PC-3 (cell line): Measurements from ENCODE around the gene GALNT14. TPM values are rescaled to one million over a fixed set of nuclear protein-coding genes. Genes with fewer than 3 reads are reported as not detected.

Experiments
- ATAC-seq: fragments of 200-7000 bp; cut with Tn5 transposase; 2 replicates; pipeline ENCODE4 v1.9.1; 2020; ENCODE audit warnings: mild to moderate bottlenecking, moderate library complexity
- BruUV-seq: library from RNA; stranded (reverse); fragments of 400-500 nt; replicated peaks from 2 replicates; lab custom pipeline; 2021; lab: Mats Ljungman, UMichigan
- CTCF ChIA-PET: fragments of 300-600 bp; sonication (Branson Sonifier 250); formaldehyde crosslinking; loops from one replicate; lab custom pipeline; 2022; ENCODE audit warnings: antibody characterized with exemption; lab: Charles Lee
- POLR2A ChIA-PET: fragments of 300-600 bp; sonication (Branson Sonifier 250); formaldehyde crosslinking; loops from one replicate; lab custom pipeline; 2022; ENCODE audit warnings: antibody characterized with exemption; ENCODE audit not compliant: unreplicated experiment; lab: Charles Lee
- DNase-seq: peaks from one replicate; pipeline ENCODE4 v3.0.0-alpha.2; 2015
- H2AFZ ChIP-seq: fragments of 300-600 bp; sonication (generic); 2 replicates; pipeline ENCODE4 v1.6.0; 2016; ENCODE audit warnings: antibody characterized with exemption, low read length
- H3F3A ChIP-seq: fragments of 300-600 bp; sonication (generic); one replicate; pipeline ENCODE4 v1.6.0; 2017; ENCODE audit warnings: antibody characterized with exemption, low read length, control low read depth, mild to moderate bottlenecking; ENCODE audit not compliant: unreplicated experiment
- H3K27ac ChIP-seq: fragments of 300-600 bp; sonication (generic); 2 replicates; pipeline ENCODE4 v1.5.1; 2016; ENCODE audit warnings: mild to moderate bottlenecking, low read length
- H3K27me3 ChIP-seq: fragments of 300-600 bp; sonication (generic); 2 replicates; pipeline ENCODE4 v1.6.1; 2016; ENCODE audit warnings: low read length, mixed read lengths
- H3K36me3 ChIP-seq: fragments of 300-600 bp; sonication (generic); 2 replicates; pipeline ENCODE4 v1.6.1; 2016; ENCODE audit warnings: low read depth, mixed run types, low read length, mixed read lengths
- H3K4me1 ChIP-seq: fragments of 300-600 bp; sonication (generic); 2 replicates; pipeline ENCODE4 v1.5.1; 2016; ENCODE audit warnings: low read length; ENCODE audit not compliant: insufficient read depth
- H3K4me2 ChIP-seq: fragments of 300-600 bp; sonication (generic); 2 replicates; pipeline ENCODE4 v1.6.0; 2016; ENCODE audit warnings: low read length
- H3K4me3 ChIP-seq: fragments of 300-600 bp; sonication (generic); 2 replicates; pipeline ENCODE4 v1.5.1; 2016; ENCODE audit warnings: mild to moderate bottlenecking, low read length, mixed read lengths
- H3K79me2 ChIP-seq: fragments of 300-600 bp; sonication (generic); 2 replicates; pipeline ENCODE4 v1.6.1; 2017; ENCODE audit warnings: low read length, mixed read lengths
- H3K9ac ChIP-seq: fragments of 300-600 bp; sonication (generic); 2 replicates; pipeline ENCODE4 v1.6.0; 2016; ENCODE audit warnings: mild to moderate bottlenecking, low read length
- H3K9me2 ChIP-seq: fragments of 300-600 bp; sonication (generic); replicated peaks from 2 replicates; pipeline ENCODE4 v1.6.1; 2016; ENCODE audit warnings: mixed run types, low read length, mixed read lengths
- H3K9me3 ChIP-seq: fragments of 300-600 bp; sonication (generic); 2 replicates; pipeline ENCODE4 v1.6.1; 2016; ENCODE audit warnings: low read length, mixed read lengths
- H4K20me1 ChIP-seq: fragments of 300-600 bp; sonication (generic); 2 replicates; pipeline ENCODE4 v1.6.1; 2016; ENCODE audit warnings: low read length, mixed read lengths
- CTCF ChIP-seq: fragments of 300-600 bp; sonication (generic); conservative IDR thresholded peaks from 2 replicates; pipeline ENCODE4 v1.5.1; 2017; ENCODE audit warnings: antibody characterized with exemption, low read depth, mild to moderate bottlenecking, low read length
- EZH2 ChIP-seq: fragments of 300-600 bp; sonication (generic); IDR thresholded peaks from one replicate; pipeline ENCODE4 v1.6.1; 2017; ENCODE audit warnings: antibody characterized with exemption, mild to moderate bottlenecking, low read length; ENCODE audit not compliant: unreplicated experiment
- EZH2phosphoT487 ChIP-seq: fragments of 300-600 bp; sonication (generic); IDR thresholded peaks from 2 replicates; pipeline ENCODE4 v1.6.1; 2018; ENCODE audit warnings: mild to moderate bottlenecking, antibody characterized with exemption, low read length, borderline replicate concordance
- intact Hi-C: fragments of 100-400 bp; cut with micrococcal nuclease; formaldehyde crosslinking; loops from 2 replicates; pipeline ENCODE4 v1.9.0; 2023
- total RNA-seq: library from RNA; depleted of rRNA; stranded (reverse); fragments of >200 nt; gene quantifications from 2 replicates; pipeline ENCODE4 v1.2.3, GENCODE V29; 2014

The GALNT14 gene
- total RNA-seq, 1 experiment from 2014 or later: 10.2 TPM

- Histone ChIP-seq H2AFZ (no peak overlapping the region), H3K36me3 (no peaks in the 10 kb centered on the region), H3K9me2 (no peaks in the 10 kb centered on the region), H3K9me3 (no peaks in the 10 kb centered on the region), H3K27me3 (peaks cover 3% of the 10 kb centered on the region; the same call in 1 of the 2 replicates), H3K9ac (no peak overlapping the region), H3K4me1 (no peaks in the 10 kb centered on the region; the same call in 1 of the 2 replicates), H3F3A (no peaks in the 10 kb centered on the region), H3K4me3 (no peak overlapping the region), H3K79me2 (no peaks in the 10 kb centered on the region), H3K27ac (no peak overlapping the region), H3K4me2 (no peak overlapping the region), H4K20me1 (no peaks in the 10 kb centered on the region)
- BruUV-seq: no TSS peak
- no peak for ATAC-seq
- no peak for DNase-seq
- intact Hi-C loops: no loop called here
- ChIA-PET CTCF (no interaction called here), POLR2A (no interaction called here)
- TF ChIP-seq EZH2phosphoT487 (no peak), EZH2 (no peak), CTCF (peak; percentile 13; the same call in 1 of the 2 replicates)
These were observed 71.0 kb downstream of the GALNT14 start for GRCh38 chr2:31067259-31067658.

DNA sequence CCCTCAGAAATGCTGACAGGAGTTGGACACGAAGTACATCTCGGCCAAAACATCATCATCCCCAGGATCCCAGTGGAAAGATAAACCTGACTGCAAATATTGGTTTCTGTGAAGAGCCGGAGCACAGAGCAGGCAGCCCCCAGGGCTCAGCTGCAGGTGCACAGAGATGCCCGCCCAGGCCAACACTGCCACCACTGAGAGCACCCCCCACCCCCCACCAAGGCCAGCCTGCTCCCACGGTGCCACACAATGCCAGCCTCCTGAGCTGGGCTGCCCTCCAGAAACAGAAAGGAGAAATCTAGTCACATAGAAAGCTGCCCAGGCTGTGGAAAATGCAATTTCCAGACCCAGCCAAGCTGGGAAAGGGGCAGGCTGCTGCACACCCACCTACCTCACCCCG, 71.7 kb downstream of the GALNT14 start:
- H3K27ac ChIP-seq: no peak overlapping the region
- CTCF ChIA-PET: no interaction called here
- H3K4me1 ChIP-seq: no peaks in the 10 kb centered on the region; the same call in 1 of the 2 replicates
- BruUV-seq: no TSS peak
- no peak overlapping the region for H3K4me3 ChIP-seq
- no peaks in the 10 kb centered on the region for H3K79me2 ChIP-seq
- no peaks in the 10 kb centered on the region for H3K9me2 ChIP-seq
- POLR2A ChIA-PET: no interaction called here
- H3K36me3 ChIP-seq: no peaks in the 10 kb centered on the region
- no peak overlapping the region for H3K4me2 ChIP-seq
- H4K20me1 ChIP-seq: no peaks in the 10 kb centered on the region
- no peak for ATAC-seq
- H2AFZ ChIP-seq: no peak overlapping the region
- TF ChIP-seq CTCF: no peak
- TF ChIP-seq EZH2phosphoT487: no peak
- no peak for TF ChIP-seq EZH2
- peaks cover 3% of the 10 kb centered on the region; the same call in 1 of the 2 replicates for H3K27me3 ChIP-seq
- intact Hi-C loops: no loop called here
- no peak for DNase-seq
- no peaks in the 10 kb centered on the region for H3K9me3 ChIP-seq
- no peaks in the 10 kb centered on the region for H3F3A ChIP-seq
- H3K9ac ChIP-seq: no peak overlapping the region

DNA sequence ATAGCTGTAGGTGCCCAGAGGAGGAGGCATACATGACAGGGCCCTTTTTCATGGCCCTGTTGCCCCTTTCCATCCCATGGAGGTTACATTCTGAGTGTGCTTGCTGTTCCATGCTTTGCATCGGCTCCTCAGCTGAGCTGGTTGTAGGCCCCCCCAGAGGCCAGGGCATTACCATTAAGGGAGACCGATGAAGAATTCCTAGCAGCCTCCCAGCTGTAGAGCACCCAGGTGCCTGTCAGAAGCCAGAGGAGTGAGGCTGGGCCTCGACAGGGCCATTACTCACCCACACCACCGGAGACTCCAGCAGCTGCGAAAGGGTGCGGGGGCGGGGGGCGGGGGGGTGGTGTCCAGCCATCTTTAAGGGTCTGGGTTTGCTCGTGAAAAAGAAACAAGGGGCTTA, 72.2 kb downstream of the GALNT14 start:
- no TSS peak for BruUV-seq
- Histone ChIP-seq H3K27me3 (peaks cover 3% of the 10 kb centered on the region; the same call in 1 of the 2 replicates), H3K4me3 (no peak overlapping the region), H3K36me3 (no peaks in the 10 kb centered on the region), H2AFZ (no peak overlapping the region), H3K9me2 (no peaks in the 10 kb centered on the region), H3K9me3 (no peaks in the 10 kb centered on the region), H4K20me1 (no peaks in the 10 kb centered on the region), H3K79me2 (no peaks in the 10 kb centered on the region), H3K4me1 (no peaks in the 10 kb centered on the region; the same call in 1 of the 2 replicates), H3K9ac (no peak overlapping the region), H3K27ac (no peak overlapping the region), H3F3A (no peaks in the 10 kb centered on the region), H3K4me2 (no peak overlapping the region)
- no peak for ATAC-seq
- DNase-seq: no peak
- TF ChIP-seq CTCF: no peak
- no peak for TF ChIP-seq EZH2phosphoT487
- no peak for TF ChIP-seq EZH2
- intact Hi-C loops: no loop called here
- POLR2A ChIA-PET: no interaction called here
- CTCF ChIA-PET: no interaction called here
